Measurements from ENCODE around the gene MRM1. TPM values are rescaled to one million over a fixed set of nuclear protein-coding genes. Genes with fewer than 3 reads are reported as not detected.

Gene MRM1
- total RNA-seq, 4 donors from 2014 or later: 3.5 to 6.6 (median 4.7) TPM

DNA sequence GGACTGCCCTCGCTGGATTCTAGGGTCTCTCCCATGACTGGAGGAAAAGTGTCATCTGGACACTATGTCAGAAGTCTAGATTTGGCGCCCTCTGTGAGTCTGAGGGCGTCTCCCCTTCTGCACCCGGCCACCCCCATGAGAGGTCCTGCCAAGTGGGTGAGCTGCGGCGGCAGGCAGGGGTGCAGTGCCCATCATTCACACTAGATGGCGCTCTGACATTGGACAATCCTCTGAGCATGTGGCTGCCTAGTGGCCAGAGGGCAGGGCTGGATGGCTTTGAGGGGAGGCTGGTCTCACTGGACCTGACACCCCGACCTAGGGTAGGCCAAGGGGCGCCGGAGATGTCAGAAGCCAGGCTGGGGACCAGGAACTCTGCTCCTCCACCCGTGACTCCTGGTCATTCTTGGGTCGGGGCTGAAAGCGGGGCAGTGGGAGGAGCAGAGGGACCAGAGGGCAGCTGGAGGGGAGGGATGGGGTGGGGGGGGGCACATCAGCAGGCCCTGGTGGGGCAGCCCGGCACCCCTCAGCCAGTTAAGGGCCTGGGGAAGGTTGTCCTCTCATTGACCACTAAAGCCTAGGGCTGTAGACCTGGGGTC is 28.0 kb downstream of the MRM1 start:
- TF ChIP-seq, protein P1, sequence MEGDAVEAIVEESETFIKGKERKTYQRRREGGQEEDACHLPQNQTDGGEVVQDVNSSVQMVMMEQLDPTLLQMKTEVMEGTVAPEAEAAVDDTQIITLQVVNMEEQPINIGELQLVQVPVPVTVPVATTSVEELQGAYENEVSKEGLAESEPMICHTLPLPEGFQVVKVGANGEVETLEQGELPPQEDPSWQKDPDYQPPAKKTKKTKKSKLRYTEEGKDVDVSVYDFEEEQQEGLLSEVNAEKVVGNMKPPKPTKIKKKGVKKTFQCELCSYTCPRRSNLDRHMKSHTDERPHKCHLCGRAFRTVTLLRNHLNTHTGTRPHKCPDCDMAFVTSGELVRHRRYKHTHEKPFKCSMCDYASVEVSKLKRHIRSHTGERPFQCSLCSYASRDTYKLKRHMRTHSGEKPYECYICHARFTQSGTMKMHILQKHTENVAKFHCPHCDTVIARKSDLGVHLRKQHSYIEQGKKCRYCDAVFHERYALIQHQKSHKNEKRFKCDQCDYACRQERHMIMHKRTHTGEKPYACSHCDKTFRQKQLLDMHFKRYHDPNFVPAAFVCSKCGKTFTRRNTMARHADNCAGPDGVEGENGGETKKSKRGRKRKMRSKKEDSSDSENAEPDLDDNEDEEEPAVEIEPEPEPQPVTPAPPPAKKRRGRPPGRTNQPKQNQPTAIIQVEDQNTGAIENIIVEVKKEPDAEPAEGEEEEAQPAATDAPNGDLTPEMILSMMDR (IDR thresholded peaks at IDR 0.05): peak; percentile 88 to 98
- no peak for TF ChIP-seq EP300 (IDR thresholded peaks at IDR 0.05)
- Histone ChIP-seq H3K9me3 (no peaks in the 10 kb centered on the region), H3K4me3 (no peak overlapping the region), H3K4me1 (peaks cover 4% of the 10 kb centered on the region), H3K27ac (no peak overlapping the region), H3K36me3 (no peaks in the 10 kb centered on the region), H3K27me3 (peaks cover 17% of the 10 kb centered on the region)
- WGBS: 26% methylated on average over 5 of the region's 14 CpGs
- peak; percentile 77 to 84 for DNase-seq (ENCODE audit: low spot score in 2 of 2)

DNA sequence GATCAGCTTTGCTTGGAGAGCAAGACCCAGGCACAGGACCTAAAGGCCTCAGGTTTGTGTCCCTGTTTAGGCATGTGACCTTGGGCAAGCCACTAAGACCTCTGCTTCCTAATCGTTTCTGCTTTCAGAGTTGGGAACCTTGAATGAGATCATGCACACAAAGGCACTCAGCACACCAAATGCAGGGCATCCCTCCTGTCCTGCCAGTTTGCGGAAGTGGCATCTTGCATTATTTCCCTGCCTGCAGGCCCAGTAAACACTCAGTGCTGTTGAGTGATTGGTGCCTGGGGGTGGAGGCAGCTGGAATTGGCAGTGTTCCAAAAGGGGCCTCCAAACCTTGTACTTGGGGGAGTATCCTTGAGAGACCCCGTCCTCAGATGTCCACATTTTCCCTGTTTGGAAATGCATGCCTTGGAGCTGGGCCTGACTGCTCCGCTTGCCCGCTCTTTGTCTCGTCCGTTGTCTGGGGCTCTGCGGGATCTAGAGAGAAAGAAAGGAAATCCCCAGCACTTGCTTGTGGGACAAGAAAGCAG is 28.7 kb downstream of the MRM1 start:
- Histone ChIP-seq H3K4me1 (peaks cover 4% of the 10 kb centered on the region), H3K9me3 (no peaks in the 10 kb centered on the region), H3K27me3 (peaks cover 17% of the 10 kb centered on the region), H3K4me3 (no peak overlapping the region), H3K36me3 (no peaks in the 10 kb centered on the region), H3K27ac (no peak overlapping the region)
- no peak for TF ChIP-seq POLR2A (IDR thresholded peaks at IDR 0.05)
- TF ChIP-seq, protein P1 (IDR thresholded peaks at IDR 0.05): no peak
- TF ChIP-seq EP300 (IDR thresholded peaks at IDR 0.05): no peak
- TF ChIP-seq POLR2AphosphoS5 (IDR thresholded peaks at IDR 0.05): no peak
- 81% methylated on average over 8 of the region's 8 CpGs for WGBS
- no peak for DNase-seq (ENCODE audit: low spot score in 2 of 2)

DNA sequence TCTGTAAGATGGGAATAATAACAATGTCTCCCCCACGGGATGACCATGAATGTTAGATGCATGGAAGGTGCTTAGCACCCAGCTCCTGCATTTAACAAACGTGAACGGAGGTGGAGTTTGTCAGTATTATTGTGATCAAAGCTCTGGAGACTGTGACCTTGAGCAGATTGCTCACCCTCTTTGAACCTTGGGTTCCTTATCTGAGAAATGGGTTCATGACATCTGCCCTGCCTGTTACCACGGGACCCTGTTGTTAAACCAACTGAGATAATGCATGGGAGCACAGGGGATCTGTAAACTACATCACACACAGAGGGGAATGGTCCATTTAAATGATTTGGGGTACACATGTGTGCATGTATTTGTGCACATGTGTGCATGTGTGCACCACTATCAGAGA is 29.6 kb downstream of the MRM1 start:
- no peaks in the 10 kb centered on the region for H3K9me3 ChIP-seq
- H3K27ac ChIP-seq: no peak overlapping the region
- 76% methylated on average over 4 of the region's 4 CpGs for WGBS
- H3K27me3 ChIP-seq: peaks cover 24% of the 10 kb centered on the region
- peaks cover 4% of the 10 kb centered on the region for H3K4me1 ChIP-seq
- no peaks in the 10 kb centered on the region for H3K36me3 ChIP-seq
- TF ChIP-seq POLR2AphosphoS5 (IDR thresholded peaks at IDR 0.05): no peak
- no peak for DNase-seq (ENCODE audit: low spot score in 2 of 2)
- no peak overlapping the region for H3K4me3 ChIP-seq

DNA sequence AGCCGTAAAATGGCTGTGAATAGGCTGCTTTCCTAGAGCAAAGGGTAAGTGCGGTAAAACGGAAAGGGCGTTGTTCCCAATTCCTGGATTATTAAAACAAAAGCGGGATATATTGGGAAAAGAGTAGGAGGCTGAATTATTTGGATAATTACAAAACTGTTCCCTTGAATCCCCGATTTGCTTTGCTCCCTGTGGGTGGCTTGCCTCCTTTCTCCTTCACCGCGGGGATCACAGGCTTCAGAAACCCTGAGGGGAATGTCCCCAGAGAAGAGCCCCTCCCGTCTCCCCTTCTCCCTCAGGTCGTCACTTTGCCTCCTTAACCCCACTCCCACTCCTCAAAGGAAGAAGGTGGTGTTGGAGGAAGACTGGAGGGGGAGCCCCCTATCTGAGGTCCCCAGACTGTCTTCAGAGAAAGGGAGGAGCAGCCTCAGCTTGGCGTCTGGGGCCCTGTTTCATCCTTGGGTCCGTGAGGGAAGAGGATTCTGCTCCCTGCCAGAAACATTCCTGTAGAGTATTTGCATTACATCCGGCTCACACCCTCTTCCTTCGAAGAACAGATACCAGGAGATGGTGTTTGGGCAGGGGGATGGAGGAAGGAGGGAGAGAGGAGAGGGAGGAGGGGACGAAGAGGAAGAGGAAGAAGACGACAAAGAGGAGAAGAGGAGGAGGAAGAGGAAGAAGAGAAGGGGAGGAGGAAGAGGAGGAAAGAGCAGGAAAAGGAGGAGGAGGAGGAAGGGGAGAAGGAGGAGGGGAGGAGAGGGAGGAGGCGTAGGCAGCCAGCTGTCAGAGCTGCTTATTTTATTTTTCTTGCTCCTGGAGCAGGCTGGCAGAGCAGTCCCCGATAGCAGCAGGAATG is 31.8 kb downstream of the MRM1 start:
- TF ChIP-seq, protein P1 (IDR thresholded peaks at IDR 0.05): no peak
- TF ChIP-seq POLR2A (IDR thresholded peaks at IDR 0.05) (no peak), EP300 (IDR thresholded peaks at IDR 0.05) (no peak), POLR2AphosphoS5 (IDR thresholded peaks at IDR 0.05) (no peak)
- Histone ChIP-seq H3K36me3 (no peaks in the 10 kb centered on the region), H3K9me3 (no peaks in the 10 kb centered on the region), H3K27ac (no peak overlapping the region), H3K4me1 (peaks cover 4% of the 10 kb centered on the region), H3K27me3 (peaks cover 46% of the 10 kb centered on the region), H3K4me3 (no peak overlapping the region)
- DNase-seq (ENCODE audit: low spot score in 2 of 2): no peak
- 34% methylated on average over 18 of the region's 18 CpGs for whole genome bisulfite sequencing

DNA sequence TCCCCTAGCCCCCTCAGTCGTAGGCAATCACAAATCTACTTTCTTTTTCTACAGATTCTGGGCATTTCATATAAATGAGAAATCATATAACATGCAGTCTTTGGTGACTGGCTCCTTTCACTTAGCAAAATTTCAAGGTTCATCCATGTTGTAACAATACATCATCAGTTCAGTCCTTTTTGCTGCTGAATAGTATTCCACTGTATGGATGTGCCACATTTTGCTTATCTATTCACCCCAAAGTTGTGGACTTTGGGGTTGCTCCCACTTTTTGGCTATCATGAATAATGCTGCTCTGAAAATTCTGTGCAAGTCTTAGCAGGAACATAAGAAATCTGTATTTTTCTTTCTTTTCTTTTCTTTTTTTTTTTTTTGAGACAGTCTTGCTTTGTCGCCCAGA is 39.0 kb downstream of the MRM1 start:
- H3K27me3 ChIP-seq: peaks cover 96% of the 10 kb centered on the region
- no peak for DNase-seq (ENCODE audit: low spot score in 2 of 2)
- TF ChIP-seq EP300 (IDR thresholded peaks at IDR 0.05) (no peak), POLR2A (IDR thresholded peaks at IDR 0.05) (no peak), POLR2AphosphoS5 (IDR thresholded peaks at IDR 0.05) (no peak)
- TF ChIP-seq, protein P1 (IDR thresholded peaks at IDR 0.05): no peak
- H3K27ac ChIP-seq: no peak overlapping the region
- WGBS: 87% methylated on average over 2 of the region's 2 CpGs
- H3K4me3 ChIP-seq: no peak overlapping the region
- no peaks in the 10 kb centered on the region for H3K36me3 ChIP-seq
- H3K9me3 ChIP-seq: no peaks in the 10 kb centered on the region
- H3K4me1 ChIP-seq: peaks cover 19% of the 10 kb centered on the region

Measured in suprapubic skin (tissue), 4 donors.